ENCODE measurements around the gene KLF8.
"Not testable (repeated sequence)": the region's sequence is repeated elsewhere in the genome, so short reads cannot be mapped to it uniquely, and the experiment has no call there.

KLF8 gene

GRCh38 chrX:56232221-56233082, at the start of gene KLF8:
Gene KLF8, plus strand, starts transcription at chrX:56232356. Its CDS starts 979 bp downstream, at chrX:56233335.
- peak; percentile 29 for DNase-seq (ENCODE audit: low spot score)

GRCh38 chrX:56206945-56207344, 25.2 kb upstream of the KLF8 start:
- DNase-seq (ENCODE audit: low spot score): not testable (repeated sequence)

- DNase-seq (ENCODE audit: low spot score): no peak
Observed at GRCh38 chrX:56211701-56212100, 20.5 kb upstream of the KLF8 start.

- DNase-seq (ENCODE audit: low spot score): no peak
Observed at GRCh38 chrX:56216332-56216731, 15.8 kb upstream of the KLF8 start.

GRCh38 chrX:56219700-56220099, 12.5 kb upstream of the KLF8 start:
- DNase-seq (ENCODE audit: low spot score): no peak

- DNase-seq (ENCODE audit: low spot score): no peak
Observed at GRCh38 chrX:56221101-56221500, 11.1 kb upstream of the KLF8 start.

GRCh38 chrX:56222473-56223000, 9.6 kb upstream of the KLF8 start:
- no peak for DNase-seq (ENCODE audit: low spot score)

GRCh38 chrX:56226980-56227379, 5.2 kb upstream of the KLF8 start:
- no peak for DNase-seq (ENCODE audit: low spot score)

GRCh38 chrX:56228914-56229313, 3.2 kb upstream of the KLF8 start:
- DNase-seq (ENCODE audit: low spot score): no peak

- no peak for DNase-seq (ENCODE audit: low spot score)
Observed at GRCh38 chrX:56231537-56232090, 542 bp upstream of the KLF8 start.

GRCh38 chrX:56233100-56233499, 944 bp downstream of the KLF8 start:
- no peak for DNase-seq (ENCODE audit: low spot score)

- DNase-seq (ENCODE audit: low spot score): peak; percentile 26
Observed at GRCh38 chrX:56233682-56234081, 1.5 kb downstream of the KLF8 start.

- DNase-seq (ENCODE audit: low spot score): peak; percentile 58
Observed at GRCh38 chrX:56248492-56248891, 16.3 kb downstream of the KLF8 start.

- DNase-seq (ENCODE audit: low spot score): no peak
Observed at GRCh38 chrX:56253832-56254703, 21.9 kb downstream of the KLF8 start.

GRCh38 chrX:56268888-56269287, 36.7 kb downstream of the KLF8 start:
- DNase-seq (ENCODE audit: low spot score): no peak

GRCh38 chrX:56278692-56279091, 46.5 kb downstream of the KLF8 start:
- no peak for DNase-seq (ENCODE audit: low spot score)

- no peak for DNase-seq (ENCODE audit: low spot score)
Observed at GRCh38 chrX:56279863-56280262, 47.7 kb downstream of the KLF8 start.

- DNase-seq (ENCODE audit: low spot score): no peak
Observed at GRCh38 chrX:56281789-56282188, 49.6 kb downstream of the KLF8 start.

- no peak for DNase-seq (ENCODE audit: low spot score)
Observed at GRCh38 chrX:56284269-56284668, 52.1 kb downstream of the KLF8 start.

GRCh38 chrX:56288608-56289007, 56.5 kb downstream of the KLF8 start:
- no peak for DNase-seq (ENCODE audit: low spot score)

- DNase-seq (ENCODE audit: low spot score): no peak
Observed at GRCh38 chrX:56289449-56289848, 57.3 kb downstream of the KLF8 start.

- no peak for DNase-seq (ENCODE audit: low spot score)
Observed at GRCh38 chrX:56308726-56309125, 76.6 kb downstream of the KLF8 start.
